Lung (tissue), 12 donors: ENCODE results near the gene IFITM1. TPM values are rescaled to one million over a fixed set of nuclear protein-coding genes. Genes with fewer than 3 reads are reported as not detected.

Experiments
- ATAC-seq: fragments of 200-7000 bp; cut with Tn5 transposase; one replicate; pipeline ENCODE4 v1.9.1; 2020; ENCODE audit warnings: moderate number of reproducible peaks; ENCODE audit not compliant: insufficient read depth, low FRiP score
- DNase-seq, 3 donors: peaks; one replicate each; pipeline ENCODE4 v3.0.0-alpha.2; 2013 to 2017
- H3K27ac ChIP-seq, 2 donors: one replicate each; pipeline ENCODE4 v1.5.1; 2013; ENCODE audit warnings: mild to moderate bottlenecking in 2 of 2, moderate library complexity in 2 of 2, control low read depth in 1 of 2, inconsistent platforms in 1 of 2, low read depth in 1 of 2, low read length in 1 of 2
- H3K27me3 ChIP-seq, 3 donors: one replicate each; pipeline ENCODE4 v1.5.1; 2013; ENCODE audit warnings: low read length in 2 of 3; ENCODE audit not compliant: control insufficient read depth in 3 of 3, insufficient read depth in 3 of 3
- H3K36me3 ChIP-seq, 4 donors: one replicate each; pipeline ENCODE4 v1.5.1; 2013; ENCODE audit warnings: low read length in 4 of 4, mild to moderate bottlenecking in 1 of 4, moderate library complexity in 1 of 4; ENCODE audit not compliant: control insufficient read depth in 4 of 4, insufficient read depth in 4 of 4
- H3K4me1 ChIP-seq, 5 donors: one replicate each; pipeline ENCODE4 v1.5.1; 2013; ENCODE audit warnings: low read length in 5 of 5, mild to moderate bottlenecking in 2 of 5, moderate library complexity in 1 of 5; ENCODE audit not compliant: control insufficient read depth in 5 of 5, insufficient read depth in 5 of 5
- H3K4me3 ChIP-seq: one replicate; pipeline ENCODE4 v1.5.1; 2013; ENCODE audit warnings: mild to moderate bottlenecking, control low read depth, moderate library complexity
- H3K9ac ChIP-seq, 2 donors: one replicate each; pipeline ENCODE4 v1.5.1; 2013; ENCODE audit warnings: low read length in 2 of 2, control low read depth in 1 of 2; ENCODE audit not compliant: insufficient read depth in 1 of 2
- H3K9me3 ChIP-seq, 4 donors: one replicate each; pipeline ENCODE4 v1.5.1; 2013; ENCODE audit warnings: low read length in 3 of 4, mild to moderate bottlenecking in 1 of 4, moderate library complexity in 1 of 4; ENCODE audit not compliant: control insufficient read depth in 4 of 4, insufficient read depth in 3 of 4
- WGBS, 2 donors: extraction: QIAGEN DNeasy Blood & Tissue Kit; methylation state at CpG; one replicate each; pipeline ENCODE4 v1.1.7; 2013; 5-methylcytosine and 5-hydroxymethylcytosine counted together
- polyA plus RNA-seq, 2 donors: library from polyadenylated mRNA; stranded (reverse); fragments of 200-250 nt; gene quantifications; one replicate each; pipeline ENCODE4 v1.2.1, GENCODE V29; 2013
- total RNA-seq, 2 donors: library from RNA; depleted of rRNA in 1 of 2; stranded (reverse); fragments of >200 nt in 1 of 2; gene quantifications; one replicate each; pipeline ENCODE4 v1.2.1, GENCODE V29; 2014 to 2021
- TF ChIP-seq, protein P1 (sequence below): IDR thresholded peaks from 2 replicates; pipeline ENCODE4 v1.5.1; 2012; ENCODE audit warnings: mild to moderate bottlenecking; ENCODE audit errors: control extremely low read depth, extremely low read depth
- donor health status: control.
- donor health status: control.
- donor health status: Bipolar disorder and iron deficiency.
- donor health status: healthy.
- donor health status: DM: yes; HTN: yes; CAD: no.

IFITM1 gene
- total and polyA plus RNA-seq, 4 donors: 53.3 to 531 (median 189) TPM

DNA sequence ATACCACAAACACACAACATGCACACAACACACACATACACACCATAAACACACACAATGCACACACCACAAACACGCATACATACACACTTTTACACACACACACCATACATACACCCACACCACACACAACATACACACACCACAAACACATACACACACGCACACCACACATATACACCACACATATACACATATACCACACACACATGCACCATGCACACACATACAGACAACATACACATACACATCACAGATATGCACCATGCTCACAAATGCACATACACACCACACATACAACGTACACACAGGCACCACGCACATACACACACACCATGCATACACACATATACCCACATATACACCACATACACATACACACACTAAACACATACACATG is 43.7 kb downstream of the IFITM1 start:
- no peak overlapping the region for H3K27ac ChIP-seq
- H3K27me3 ChIP-seq: no peaks in the 10 kb centered on the region
- no peak overlapping the region for H3K4me3 ChIP-seq
- H3K9me3 ChIP-seq: peaks cover 0 to 7% (median 4%) of the 10 kb centered on the region in 4 donors
- TF ChIP-seq, protein P1, sequence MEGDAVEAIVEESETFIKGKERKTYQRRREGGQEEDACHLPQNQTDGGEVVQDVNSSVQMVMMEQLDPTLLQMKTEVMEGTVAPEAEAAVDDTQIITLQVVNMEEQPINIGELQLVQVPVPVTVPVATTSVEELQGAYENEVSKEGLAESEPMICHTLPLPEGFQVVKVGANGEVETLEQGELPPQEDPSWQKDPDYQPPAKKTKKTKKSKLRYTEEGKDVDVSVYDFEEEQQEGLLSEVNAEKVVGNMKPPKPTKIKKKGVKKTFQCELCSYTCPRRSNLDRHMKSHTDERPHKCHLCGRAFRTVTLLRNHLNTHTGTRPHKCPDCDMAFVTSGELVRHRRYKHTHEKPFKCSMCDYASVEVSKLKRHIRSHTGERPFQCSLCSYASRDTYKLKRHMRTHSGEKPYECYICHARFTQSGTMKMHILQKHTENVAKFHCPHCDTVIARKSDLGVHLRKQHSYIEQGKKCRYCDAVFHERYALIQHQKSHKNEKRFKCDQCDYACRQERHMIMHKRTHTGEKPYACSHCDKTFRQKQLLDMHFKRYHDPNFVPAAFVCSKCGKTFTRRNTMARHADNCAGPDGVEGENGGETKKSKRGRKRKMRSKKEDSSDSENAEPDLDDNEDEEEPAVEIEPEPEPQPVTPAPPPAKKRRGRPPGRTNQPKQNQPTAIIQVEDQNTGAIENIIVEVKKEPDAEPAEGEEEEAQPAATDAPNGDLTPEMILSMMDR: no peak
- DNase-seq (no peak), ATAC-seq (no peak)
- peaks cover 0 to 16% (median 1%) of the 10 kb centered on the region in 4 donors for H3K36me3 ChIP-seq
- 94 to 95% methylated on average over 4 of the region's 4 CpGs for WGBS, 2 donors
- no peak overlapping the region for H3K9ac ChIP-seq
- H3K4me1 ChIP-seq: peaks cover 0 to 28% (median 8%) of the 10 kb centered on the region in 5 donors

DNA sequence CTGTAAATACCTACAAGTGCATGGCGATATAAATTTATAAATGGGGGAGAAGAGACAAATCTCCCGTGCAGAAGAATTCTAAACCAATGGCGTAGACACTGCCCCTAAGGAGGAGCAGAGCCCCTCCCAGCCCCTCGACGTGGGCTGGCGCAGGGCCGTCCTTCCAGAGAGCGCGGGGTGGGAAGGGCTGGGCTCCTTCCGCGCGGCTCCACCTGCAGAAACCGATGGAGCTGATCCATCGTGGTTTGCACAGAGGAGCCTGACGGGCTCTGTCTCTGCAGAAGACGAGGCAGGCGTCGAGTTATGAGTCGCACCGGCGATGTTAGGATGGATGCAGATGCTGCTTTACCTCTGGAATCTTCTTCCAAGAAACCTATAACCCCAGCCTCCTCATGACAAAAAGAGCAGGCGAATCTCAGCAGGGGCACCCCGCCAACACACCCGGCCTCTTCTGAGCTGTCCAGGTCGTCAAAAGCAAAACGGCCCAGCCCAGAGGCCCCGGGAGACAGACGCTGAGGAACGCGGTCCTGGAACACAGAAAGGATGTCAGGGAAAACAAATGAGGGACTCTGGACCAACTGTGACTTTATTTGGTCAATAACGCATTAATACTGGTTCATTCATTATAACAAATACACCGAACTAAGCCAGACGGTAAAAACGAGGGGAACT is 44.4 kb downstream of the IFITM1 start:
- Histone ChIP-seq H3K4me1 (peaks cover 0 to 22% (median 8%) of the 10 kb centered on the region in 5 donors), H3K9me3 (peaks cover 0 to 7% (median 4%) of the 10 kb centered on the region in 4 donors), H3K36me3 (peaks cover 0 to 16% (median 1%) of the 10 kb centered on the region in 4 donors), H3K4me3 (no peak overlapping the region), H3K9ac (no peak overlapping the region), H3K27ac (no peak overlapping the region), H3K27me3 (no peaks in the 10 kb centered on the region)
- no peak for ATAC-seq
- no peak for DNase-seq
- 47 to 69% methylated on average over 34 of the region's 34 CpGs for WGBS, 2 donors
- TF ChIP-seq, protein P1: no peak

DNA sequence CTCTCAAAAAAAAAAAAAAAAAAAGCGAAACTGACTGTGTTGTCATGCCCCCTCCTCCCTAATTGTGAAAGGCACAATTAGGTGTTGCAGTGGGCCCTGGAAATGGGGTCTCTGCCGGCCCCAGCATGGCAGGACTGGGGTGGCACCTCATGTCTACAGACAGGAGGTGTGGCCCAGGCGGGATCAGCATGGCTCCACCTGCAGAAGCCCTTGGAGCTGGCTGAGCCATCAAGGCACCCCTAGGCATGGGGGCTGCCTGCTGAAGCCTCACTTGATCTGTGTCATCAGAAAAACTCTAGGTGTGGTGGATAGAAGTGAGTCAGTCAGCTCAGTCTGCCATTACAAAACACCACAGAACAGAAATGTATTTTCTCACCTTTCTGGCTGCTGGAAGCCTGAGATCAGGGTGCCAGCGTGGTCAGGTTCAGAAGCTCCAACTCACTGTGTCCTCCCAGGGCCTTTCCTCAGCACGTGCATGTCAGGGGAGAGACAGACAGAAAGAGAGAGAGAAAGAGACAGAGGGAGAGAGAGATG is 45.4 kb downstream of the IFITM1 start:
- Histone ChIP-seq H3K4me1 (peaks cover 0 to 14% (median 6%) of the 10 kb centered on the region in 5 donors), H3K4me3 (no peak overlapping the region), H3K27me3 (no peaks in the 10 kb centered on the region), H3K9me3 (peaks cover 0 to 7% (median 4%) of the 10 kb centered on the region in 4 donors), H3K27ac (no peak overlapping the region), H3K9ac (no peak overlapping the region), H3K36me3 (peaks cover 0 to 16% (median 1%) of the 10 kb centered on the region in 4 donors)
- WGBS, 2 donors: 74 to 80% methylated on average over 5 of the region's 5 CpGs
- ATAC-seq: no peak
- DNase-seq: no peak
- TF ChIP-seq, protein P1: no peak
